T-helper 1 cell treated with Interleukin-12 subunit alpha and Interleukin-12 subunit beta and Interleukin-4 antibody, amounts not matched to agents 30 ng/mL and 1 ng/mL, for 36 hours (primary cell): ENCODE results near the gene TMEM163. TPM values are rescaled to one million over a fixed set of nuclear protein-coding genes. Genes with fewer than 3 reads are reported as not detected.

ENCODE experiments used
- intact Hi-C: fragments of 100-400 bp; cut with micrococcal nuclease; formaldehyde crosslinking; loops from one replicate; pipeline ENCODE4 v1.15.1; 2024
- total RNA-seq: library from RNA; stranded (reverse); gene quantifications from 2 replicates; pipeline ENCODE4 v1.2.3, GENCODE V29; 2022

Gene TMEM163
- total RNA-seq, 1 donor from 2014 or later = 0.29 TPM

GRCh38 chr2:134667081-134667480 lies 51.7 kb downstream of the TMEM163 start:
- intact Hi-C loops = no loop called here

DNA sequence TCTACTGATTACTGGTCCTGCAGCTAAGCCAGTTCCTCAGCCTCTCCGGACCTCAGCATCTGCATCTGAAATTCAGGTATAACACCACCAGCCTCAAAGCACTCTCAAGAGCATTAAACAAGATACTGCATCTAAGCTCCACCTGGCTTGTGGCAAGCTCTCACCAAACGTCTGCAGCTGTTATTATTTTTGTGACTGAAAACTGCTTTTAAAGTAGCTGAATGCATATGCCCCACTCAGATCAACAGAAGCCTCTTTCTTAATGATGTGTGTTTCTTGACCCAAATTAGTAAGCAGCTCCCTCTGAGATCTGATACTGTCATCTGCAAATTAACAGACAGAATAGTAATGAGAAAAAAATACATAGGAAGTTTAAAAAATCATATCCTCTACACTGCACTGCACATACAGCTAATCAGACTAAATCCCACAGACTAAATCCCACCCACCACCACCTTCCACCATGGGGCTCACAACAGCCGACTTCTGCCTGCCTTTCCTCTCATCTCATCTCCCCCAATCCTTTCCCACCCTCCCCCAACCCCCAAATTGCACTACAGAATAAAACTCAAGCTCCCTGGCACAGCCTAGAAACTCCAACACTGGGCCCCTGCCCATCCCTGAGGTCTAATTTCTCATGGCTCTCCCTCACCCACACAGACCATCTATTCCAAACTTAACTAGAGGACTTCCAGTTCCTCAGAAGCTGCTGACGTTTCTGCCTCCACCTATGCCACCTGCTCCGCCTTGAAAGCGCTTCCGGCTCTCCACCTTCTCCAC lies 52.9 kb downstream of the TMEM163 start:
- intact Hi-C loops = no loop called here

DNA sequence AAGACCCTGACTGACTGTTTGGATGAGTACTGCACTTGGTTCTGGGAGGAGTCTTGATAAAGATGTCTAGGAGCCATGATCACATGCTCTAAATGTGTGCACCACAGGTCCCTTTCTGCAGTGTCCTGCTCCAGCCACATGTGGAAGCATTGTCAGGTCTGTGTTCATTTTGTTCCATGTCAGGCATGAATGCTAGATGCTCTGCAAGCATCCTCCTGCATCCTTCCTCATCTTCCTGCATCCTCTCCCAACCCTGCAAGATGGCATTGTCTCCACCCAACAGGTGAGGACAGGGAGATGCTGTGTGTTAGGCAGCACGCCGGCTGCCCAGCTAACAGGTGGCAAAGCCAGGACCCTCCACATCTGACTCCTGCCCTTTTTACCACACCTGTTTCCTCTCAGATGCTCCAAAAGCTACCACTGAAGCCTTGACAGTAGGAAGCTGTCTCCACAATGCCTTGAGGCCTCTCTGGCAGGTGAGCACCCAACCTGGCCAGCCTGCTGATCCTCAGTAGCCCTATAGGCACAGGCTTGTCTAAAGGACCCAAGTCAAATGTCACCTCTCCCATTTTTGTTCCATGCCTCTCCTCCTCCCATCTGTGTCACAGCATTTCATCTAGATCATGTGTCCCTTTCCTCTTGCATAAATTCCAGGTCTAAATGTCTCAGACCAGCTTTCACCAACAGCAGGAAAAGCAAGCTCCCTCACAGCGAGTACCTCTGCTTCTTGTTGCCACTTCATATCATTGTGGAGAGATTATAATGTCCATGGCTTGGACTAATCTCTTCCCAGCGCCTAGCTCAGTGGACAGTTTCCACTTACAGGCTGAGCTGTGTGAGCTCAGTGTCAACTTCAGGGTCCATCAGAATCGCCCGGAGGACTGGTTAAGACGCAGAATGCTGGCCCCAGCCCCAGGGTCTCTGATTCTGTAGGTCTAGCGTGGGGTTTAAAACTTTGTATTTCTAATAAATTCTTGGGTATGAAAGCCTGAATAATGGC lies 55.0 kb downstream of the TMEM163 start:
- intact Hi-C loops = no loop called here

DNA sequence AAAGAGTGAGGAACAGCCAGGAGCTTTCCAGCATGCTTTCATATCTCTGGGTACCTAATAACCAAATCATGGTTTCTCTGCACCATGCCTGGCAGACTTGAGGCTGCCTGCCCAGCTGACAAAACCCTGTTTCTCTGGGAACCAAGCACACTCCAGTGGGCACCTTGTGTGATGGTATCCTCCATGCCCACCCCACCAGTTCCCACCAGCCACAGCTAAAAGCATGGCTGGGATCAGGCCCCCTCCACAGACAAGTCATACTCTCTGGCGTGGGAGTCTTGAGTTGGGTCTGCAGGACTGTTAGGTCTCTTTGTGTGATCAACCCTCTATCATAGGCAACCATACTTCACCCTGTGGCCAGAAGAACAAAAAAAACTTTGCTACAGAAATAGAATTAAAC lies 56.0 kb downstream of the TMEM163 start:
- intact Hi-C loops = no loop called here

- intact Hi-C loops = loop anchor here (1.0 kb wide), 1 partner anchor 7 kb away; no protein-coding TSS in a partner anchor
Observed at GRCh38 chr2:134660626-134661402, 58.0 kb downstream of the TMEM163 start.

DNA sequence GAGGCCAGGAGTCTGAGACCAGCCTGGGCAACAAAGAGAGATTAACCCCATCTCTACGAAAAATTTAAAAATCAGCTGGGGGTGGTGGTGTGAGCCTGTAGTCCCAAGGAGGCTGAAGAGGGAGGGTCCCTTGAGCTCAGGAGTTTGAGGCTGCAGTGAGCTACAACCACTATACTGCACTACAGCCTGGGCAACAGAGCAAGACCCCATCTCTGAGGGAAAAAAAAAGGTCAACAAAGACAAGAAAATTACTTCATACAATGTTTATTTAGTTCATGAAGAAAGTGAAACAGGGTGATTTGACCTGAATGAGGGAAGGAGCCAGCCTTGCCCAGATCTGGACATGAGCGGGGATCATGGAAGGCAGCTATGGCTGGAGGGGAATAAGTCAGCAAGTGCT lies 59.1 kb downstream of the TMEM163 start:
- intact Hi-C loops = loop anchor here (1.0 kb wide), 1 partner anchor 9 kb away; no protein-coding TSS in a partner anchor

GRCh38 chr2:134657650-134658250 lies 61.0 kb downstream of the TMEM163 start:
- intact Hi-C loops = loop anchor here (2.0 kb wide), 1 partner anchor 21 kb away; no protein-coding TSS in a partner anchor

- intact Hi-C loops = loop anchor here (2.0 kb wide), 1 partner anchor 22 kb away; no protein-coding TSS in a partner anchor
Observed at GRCh38 chr2:134656391-134656790, 62.4 kb downstream of the TMEM163 start.

DNA sequence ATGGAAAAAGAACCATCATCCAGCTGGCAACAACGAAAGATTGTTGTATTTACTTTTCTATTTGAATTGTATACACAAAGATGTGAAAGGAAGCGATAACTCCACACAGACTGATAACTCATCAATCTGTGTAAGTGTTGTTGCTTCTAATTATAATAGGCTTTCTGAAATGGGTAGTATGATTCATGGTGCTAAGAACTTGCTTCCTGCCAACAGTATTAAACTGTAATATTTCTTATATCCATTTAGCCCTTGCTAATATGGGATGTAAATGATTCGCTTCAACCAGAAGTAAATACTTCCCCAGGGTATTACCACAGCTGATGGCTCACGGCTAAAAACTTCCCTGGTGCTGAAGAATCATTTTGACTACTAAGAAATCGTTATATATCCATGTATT lies 70.2 kb downstream of the TMEM163 start:
- intact Hi-C loops = no loop called here

DNA sequence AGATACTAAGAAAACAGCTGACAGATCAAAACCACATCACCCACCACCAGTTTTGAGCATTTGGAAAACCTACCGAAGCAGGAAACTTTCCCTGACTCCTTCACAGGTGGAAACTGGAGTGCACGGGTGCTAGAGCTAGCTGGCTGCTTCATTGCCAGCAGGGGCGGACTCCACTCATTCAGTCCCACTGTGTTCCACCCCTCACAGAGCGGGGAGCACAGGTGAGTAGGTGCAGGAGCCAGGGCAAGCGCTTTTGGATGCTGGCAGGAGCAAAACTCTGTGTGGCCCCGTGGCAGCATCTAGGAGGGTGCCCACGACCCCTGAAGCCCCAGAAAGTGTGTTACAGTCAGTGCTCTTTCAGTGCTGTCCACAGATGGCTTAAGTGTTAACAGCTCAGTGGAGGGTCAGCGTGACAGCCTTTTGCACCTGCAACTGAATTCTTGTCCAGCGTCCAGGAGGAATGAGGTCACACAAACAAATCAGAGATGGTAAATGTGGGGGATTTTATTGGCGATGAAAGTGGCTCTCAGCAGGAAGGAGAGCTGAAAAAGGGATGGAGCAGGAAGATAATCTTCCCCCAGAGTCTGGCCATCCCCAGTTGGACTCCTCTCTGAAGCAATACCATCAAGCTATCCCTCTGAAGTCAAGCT lies 71.1 kb downstream of the TMEM163 start:
- intact Hi-C loops = no loop called here

DNA sequence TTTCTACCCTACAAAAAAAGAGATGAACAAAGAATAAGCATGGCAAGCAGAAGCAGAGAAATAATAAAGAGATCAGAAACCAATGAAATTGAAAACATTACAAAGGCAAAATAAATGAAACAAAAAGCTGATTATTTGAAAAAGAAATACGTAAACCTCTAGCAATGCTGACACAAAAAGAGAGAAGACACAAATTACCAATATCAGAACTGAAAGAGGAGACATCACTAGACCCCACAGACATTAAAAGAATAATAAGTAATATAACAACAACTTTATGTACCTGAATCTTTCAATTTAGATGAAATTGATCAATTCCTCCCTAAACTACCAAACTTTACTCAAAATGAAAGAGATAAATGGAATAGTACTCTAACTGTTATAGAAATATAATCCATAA lies 75.9 kb downstream of the TMEM163 start:
- intact Hi-C loops = no loop called here

GRCh38 chr2:134640494-134640893 lies 78.3 kb downstream of the TMEM163 start:
- intact Hi-C loops = no loop called here

- intact Hi-C loops = no loop called here
Observed at GRCh38 chr2:134639265-134639664, 79.5 kb downstream of the TMEM163 start.

DNA sequence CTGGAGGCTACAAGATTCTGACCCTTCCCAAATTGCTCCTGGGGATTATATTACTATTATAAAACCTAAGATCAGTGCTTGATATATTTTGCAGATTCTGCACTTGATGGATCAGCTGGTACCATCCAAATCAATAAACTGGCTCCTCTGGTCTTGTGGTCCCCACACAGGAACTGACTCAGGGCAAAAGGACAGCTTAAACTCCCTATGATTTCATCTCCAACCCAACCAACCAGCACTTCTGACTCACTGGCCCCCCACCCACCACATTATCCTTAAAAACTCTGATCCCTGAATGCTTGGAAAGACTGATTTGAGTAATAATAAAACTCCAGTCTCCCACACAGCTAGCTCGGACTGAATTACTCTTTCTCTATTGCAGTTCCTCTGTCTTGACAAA lies 82.1 kb downstream of the TMEM163 start:
- intact Hi-C loops = no loop called here

DNA sequence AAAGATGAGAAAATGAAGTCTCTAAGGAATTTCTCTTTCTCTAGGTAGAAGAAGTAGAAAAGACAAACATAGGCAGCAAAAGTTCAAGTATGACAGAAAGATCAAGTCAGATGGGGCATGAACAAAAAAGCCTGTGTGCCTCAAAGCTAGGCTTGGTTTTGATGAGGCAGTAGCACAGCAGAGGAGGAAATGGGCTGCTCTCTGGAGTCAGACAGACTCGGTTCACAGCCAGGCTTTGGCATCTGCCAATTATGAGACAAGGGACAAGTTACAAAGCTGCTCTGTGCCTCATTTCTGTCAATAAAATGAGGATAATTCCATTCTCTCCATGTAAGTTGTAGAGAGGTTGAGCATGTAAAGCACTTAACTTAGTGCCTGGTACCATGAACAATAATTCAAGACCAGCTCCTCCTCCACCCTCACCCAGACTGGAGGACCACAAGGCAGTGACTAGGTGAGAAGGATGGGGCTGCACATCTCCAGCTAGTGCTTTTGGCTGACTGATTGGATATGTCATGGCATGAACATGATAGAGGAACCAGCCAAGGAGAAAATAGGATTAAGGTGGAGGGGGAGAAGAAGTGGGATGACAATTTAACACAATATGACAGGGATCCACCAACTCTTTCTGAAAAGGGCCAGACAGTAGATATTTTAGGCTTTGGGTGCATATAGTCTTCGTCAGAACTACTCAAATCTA lies 84.6 kb downstream of the TMEM163 start:
- intact Hi-C loops = no loop called here

- intact Hi-C loops = no loop called here
Observed at GRCh38 chr2:134630504-134631159, 88.2 kb downstream of the TMEM163 start.

DNA sequence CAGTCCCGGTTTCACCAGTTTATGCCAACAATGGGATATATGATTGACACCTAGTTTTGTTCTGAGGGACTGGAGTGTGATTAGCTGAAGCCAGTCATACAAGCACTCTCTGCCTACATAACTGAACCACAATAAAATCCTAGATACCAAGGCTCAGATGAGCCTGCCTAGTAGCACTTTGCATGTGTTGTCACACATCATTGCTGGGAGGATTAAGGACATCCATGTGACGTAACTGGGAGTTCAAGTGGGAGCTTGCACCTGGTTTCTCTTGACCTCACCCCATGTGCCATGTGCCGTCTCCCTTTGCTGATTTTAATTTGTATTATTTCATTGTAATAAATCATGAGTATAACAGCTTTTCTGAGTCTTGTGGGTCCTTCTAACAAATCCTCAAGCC lies 90.3 kb downstream of the TMEM163 start:
- intact Hi-C loops = no loop called here

DNA sequence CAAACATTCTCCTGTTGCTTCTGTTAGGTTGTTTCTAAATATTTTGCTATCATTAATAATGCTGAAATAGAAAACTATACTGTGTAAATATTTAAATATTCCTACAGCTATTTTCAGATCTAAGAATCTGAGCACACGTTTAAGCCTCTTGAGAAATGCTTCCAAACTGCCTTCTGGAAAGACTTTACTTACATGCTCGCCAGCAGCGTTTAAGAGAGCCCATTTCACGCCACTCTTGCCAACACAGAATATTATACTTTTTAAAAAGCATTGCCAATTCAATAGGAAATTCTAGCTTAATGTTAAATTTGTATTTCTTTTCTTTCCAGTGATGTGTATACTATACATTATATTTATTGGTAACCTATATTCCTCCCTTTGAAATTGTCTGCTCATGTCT lies 92.0 kb downstream of the TMEM163 start:
- intact Hi-C loops = no loop called here

GRCh38 chr2:134625311-134625710 lies 93.5 kb downstream of the TMEM163 start:
- intact Hi-C loops = no loop called here
